CMK (cell line): ENCODE data around the gene PKN3.

Experiments used
- DNase-seq: peaks from one replicate; pipeline ENCODE4 v3.0.0-alpha.2; 2010; ENCODE audit warnings: low read depth

The PKN3 gene

DNA sequence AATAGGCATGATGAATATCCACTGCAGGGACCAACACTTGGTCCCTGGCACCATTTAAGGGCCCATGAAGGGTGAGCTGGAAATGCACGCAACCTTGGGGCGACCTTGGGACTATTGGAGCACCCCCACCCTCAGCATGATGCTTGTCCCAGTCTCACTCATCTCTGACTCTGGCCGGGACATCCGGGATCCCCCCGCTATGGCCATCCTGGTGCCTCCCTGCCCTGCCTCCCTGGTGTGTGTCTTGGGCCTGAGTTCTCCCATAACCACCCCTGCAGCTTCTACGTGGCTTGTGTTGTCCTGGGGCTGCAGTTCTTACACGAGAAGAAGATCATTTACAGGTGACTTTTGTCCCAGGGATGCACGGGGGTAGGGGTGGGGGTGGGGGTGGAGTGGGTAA lies 15.7 kb downstream of the PKN3 start:
- no peak for DNase-seq

DNA sequence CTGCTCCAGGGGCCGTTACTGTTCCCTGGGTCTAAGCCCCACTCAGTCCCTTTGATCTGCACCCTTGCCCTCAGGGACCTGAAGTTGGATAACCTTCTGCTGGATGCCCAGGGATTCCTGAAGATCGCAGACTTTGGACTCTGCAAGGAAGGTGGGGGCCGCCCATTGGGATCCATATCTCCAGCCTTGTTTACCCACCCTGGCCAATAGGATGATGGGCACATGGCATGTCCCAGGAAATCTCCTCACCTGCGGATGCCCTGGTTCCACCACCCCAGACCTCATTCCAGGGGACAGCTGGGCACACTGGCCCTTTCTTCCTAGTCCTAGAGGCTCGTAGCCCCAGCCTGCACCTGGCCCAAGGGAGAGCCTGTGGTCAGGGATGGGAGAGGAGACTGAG lies 16.2 kb downstream of the PKN3 start:
- DNase-seq = no peak

DNA sequence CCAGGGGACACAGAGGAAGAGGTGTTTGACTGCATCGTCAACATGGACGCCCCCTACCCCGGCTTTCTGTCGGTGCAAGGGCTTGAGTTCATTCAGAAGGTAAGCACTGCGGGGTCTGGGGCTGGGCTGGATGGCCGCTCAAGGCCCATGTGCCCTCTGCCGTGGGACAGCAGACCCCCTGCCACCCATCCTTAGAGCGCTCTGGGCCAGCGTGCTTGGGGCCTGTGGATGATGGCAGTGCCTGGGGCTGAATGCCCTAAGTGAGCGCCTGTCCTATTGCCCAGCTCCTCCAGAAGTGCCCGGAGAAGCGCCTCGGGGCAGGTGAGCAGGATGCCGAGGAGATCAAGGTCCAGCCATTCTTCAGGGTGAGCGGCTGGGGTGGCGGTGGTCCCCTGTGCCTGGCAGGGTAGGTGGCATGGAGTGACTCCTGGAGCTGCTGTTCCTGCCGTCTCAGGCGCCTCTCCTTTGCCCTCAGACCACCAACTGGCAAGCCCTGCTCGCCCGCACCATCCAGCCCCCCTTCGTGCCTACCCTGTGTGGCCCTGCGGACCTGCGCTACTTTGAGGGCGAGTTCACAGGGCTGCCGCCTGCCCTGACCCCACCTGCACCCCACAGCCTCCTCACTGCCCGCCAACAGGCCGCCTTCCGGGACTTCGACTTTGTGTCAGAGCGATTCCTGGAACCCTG lies 17.8 kb downstream of the PKN3 start:
- no peak for DNase-seq

DNA sequence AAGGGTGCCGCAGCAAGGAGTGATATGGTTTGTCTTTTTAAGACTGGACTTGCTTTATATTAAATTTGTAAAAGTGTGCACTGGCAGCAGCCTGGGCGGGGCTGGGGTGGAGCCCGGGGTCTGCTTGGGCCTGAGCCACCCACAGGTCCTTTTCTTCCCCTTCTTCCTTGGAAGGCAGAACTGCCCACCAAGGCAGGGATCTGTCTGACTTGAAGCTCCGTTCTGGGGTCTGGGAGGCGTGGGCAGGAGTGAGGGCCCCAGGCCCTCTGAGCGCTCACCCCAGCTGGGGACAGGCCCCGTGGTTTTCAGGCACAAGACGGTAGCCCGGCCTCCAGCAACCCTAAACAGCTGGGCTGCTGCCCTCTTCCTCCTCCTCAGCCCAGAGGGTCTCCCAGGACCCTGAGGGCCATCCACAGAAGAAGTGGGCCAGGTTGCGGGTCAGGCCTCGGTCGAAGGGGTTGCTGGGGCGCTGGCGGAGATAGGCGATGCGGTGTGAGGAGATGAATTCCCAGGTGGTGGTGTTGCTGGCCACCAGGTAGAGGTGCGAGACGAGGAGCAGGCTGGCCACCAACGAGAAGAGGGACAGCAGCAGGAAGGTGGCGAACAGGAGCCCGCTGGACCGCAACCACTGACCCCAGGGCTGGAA lies 18.7 kb downstream of the PKN3 start:
- DNase-seq = no peak

DNA sequence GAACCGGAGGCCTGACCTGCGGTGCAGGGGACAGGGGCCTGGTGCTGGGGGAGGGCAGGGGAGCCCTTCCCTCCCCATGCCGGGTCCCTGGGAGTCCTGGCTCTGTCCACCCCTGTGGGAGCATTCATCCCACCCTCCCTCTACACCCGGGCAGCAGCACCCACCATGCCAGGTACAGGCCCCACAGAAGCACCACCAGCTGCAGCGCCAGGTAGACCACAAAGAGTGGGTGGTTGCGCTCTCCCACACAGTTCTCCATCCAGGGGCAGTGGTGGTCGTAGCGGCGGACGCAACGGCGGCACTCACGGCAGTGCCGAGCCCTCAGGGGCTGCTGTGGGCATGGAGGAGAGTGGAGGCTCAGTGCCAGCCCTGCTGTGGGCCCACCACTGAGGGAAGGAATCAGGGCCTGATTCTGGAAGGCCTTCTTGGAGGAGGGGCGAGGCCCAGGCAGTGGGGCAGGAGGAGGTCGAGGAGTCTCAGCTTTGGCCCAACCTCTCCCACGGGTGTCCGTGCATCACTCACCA lies 19.2 kb downstream of the PKN3 start:
- DNase-seq = no peak

DNA sequence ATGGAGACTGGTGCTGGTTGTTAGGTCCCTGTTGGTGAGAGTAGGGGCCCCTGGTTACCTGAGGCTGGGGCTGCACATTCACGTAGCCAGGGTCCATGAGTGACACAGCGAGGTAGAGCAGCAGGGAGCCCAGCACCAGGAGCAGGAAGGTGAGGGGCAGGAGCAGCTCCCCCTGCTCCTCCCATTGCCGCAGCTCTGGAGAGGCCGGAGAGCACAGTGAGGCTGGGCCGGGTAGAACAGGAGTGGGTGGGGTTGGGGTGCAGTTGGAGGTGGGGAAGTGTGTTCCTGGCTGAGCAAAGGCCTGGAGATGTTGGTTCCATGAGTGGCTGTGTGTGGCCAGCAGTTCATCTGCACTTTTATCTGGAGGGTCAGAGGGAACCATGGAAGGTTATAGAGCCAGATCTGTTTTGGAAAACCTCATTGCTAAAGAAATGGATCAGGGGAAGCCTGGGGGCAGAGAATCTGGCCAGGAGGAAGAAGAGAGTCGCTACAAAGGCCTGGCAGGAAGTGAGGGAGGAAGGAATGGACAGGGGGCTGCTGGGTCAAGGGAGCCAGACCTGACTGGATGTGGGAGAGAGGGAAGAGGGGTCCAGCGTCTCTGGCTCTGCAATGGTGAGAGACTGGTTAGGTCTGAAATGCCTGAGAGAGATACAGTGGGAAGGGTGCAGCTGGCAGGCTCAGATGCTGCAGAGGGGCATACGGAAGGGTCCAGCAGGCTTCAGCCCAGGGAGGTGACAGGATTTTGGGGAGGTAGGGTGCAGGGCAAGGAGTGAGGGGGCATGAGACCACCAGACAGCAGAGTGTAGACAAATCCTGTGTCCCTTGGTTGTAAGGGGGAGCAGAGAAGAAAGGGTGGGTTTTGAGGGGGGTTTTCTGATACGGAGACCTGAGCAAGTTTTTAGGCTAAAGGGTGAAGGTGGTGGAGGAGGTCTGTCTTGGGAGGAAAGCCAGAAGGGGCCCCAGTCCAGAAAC lies 20.4 kb downstream of the PKN3 start:
- DNase-seq = no peak

DNA sequence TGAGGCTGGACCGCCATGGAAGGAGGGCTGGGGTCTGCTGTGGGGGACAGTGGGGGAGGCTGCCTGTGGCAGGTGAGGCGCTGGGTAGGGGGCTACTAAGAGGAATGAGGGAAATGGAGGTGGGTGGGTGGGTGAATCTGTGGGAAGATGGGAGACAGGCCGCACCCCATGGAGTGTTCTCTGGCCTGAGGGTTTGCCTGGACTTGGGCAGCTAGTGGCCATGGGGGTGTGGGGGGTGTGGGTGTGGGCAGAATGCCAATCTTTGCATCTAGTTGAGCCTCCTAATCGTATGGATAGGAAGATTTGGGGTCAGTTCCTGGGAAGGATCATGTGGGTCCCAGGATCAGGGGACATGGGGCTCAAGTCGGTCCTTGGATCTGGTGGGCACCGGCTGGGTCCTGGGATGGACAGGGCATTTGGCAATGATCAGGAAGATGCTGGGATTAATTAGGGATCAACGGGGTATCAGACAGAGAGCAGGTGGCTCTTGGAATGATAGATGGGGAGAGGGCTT lies 21.1 kb downstream of the PKN3 start:
- DNase-seq = no peak

DNA sequence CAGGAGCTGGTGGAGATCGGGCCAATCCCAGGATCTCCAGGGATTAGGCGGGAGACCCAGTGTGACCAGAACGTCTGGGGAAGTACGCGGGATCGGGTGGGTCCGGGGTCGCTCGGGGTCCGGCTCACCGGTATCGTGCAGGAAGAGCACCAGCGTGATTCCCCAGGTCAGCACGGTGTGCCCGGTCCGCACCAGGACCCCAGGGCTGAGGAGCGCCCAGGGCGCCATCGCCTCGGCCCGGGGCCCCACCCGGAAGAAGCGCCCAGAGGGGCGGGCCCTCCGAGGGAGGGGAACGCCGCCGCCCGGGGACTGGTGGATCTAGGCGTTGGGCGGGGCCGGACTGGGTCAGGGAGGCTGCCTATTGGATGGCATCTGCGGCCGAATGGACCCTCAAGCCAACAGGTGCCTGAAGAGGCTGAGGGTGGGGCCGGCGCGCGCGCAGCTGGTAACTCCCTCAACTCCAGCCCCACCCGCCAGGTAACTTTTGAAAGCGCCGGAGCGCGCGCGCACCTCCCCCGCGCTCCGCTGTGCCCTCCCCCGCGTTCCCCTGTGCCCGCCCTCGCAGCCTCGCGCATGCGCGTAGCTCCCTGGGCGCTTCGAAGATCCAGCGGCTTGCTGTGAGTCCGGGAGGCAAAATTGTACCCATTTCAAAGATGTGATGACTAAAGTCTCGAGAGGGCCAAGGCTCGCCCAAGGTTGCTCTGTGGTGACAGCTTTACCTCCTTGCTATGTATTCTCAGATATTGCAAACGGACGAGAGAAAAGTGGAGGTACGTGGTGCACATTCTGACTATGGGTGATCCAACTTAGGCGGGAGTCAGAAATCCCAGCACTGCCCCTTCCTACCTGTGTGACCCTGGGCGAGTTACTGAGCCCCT lies 21.8 kb downstream of the PKN3 start, which contains the start of gene ZDHHC12:
ZDHHC12 (minus strand) TSS at position 262 of the 878 bp plus-strand sequence; CDS start at position 228, 34 bp downstream.
- DNase-seq = peak; percentile 96

DNA sequence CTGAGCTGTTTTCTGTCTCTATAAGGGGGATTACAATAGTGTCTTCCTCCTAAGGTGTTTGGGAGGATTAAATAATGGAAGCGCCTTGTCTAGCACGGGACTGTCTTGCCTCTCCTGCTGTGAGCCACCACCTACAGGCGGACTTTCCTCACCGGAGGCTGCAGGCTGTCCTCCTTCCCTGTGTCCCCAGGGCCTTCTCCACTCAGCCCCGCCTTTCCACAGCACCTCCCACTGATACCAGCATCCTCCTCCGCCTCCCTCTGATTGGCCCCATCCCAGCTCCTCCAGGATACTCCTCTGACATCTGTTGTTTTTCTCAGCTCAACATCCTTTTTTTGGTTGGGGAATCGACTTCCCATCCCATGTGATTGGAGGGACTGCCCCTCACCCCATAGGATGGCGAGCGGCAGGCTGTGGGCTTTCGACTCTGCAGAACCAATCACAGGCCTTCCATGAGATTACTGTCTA lies 22.5 kb downstream of the PKN3 start:
- peak; percentile 69 for DNase-seq

DNA sequence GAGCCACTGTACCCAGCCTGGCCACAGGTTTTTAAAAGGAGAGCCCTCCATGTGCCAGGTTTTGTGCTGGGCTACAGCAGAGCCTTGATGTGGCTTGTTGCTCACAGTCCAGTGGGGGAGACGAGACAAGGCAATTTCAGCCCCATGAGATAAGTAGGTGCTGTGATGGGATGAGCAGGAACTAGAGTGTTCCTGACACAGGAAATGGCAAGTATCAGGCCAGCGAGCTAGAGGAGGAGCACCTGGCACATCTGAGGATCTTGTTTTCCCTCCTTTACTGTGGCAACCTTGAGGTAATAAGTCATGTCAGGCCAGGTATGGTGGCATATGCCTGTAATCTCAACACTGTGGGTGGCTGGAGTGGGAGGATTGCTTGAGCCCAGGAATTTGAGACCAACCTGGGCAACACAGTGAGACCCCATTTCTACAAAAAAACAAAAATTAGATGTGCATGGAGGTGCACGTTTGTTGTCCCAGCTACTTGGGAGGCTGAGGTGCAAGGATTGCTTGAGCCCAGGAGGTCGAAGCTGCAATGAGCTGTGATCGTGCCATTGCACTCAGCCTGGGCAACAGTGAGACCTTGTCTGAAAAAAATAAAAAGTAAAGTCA lies 25.4 kb downstream of the PKN3 start:
- no peak for DNase-seq

DNA sequence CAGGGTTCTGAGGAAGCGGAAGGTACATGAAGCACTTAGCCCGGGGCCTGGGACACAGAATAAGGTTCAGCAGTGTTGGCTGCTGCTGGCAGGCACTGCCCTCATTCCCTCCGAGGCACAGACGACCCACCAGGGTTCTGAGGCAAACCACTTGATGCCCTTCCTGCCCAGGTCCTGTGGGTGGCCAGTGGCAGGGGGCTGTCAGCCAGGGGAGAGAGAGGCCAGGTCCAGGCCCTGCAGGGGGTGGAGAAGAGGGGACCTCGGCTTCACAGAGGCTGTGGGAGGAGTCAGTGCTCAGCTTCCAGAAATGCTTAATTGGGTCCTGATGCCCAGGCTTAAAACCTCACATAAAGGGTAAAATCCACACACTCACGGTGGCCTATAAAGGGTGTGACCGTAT lies 26.0 kb downstream of the PKN3 start:
- no peak for DNase-seq

DNA sequence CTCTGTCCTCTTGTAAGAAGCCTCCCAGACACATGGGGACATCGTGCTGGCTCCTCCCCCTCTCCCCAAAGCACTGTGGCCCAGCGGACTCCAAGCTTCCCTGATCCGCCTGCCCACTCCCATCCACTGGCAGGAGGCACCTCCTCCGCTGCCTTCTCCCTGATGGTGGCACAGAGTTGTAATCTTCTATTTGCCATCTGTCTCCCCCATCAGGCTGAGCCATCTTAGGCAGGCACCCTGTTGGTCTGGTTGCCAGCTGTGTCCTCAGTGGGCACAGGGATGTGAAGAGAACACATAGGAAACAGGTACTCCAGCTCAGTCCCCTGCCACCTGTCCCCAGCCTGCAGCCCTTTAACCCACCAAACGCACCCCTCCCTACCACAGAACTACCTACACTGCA lies 27.0 kb downstream of the PKN3 start:
- no peak for DNase-seq

DNA sequence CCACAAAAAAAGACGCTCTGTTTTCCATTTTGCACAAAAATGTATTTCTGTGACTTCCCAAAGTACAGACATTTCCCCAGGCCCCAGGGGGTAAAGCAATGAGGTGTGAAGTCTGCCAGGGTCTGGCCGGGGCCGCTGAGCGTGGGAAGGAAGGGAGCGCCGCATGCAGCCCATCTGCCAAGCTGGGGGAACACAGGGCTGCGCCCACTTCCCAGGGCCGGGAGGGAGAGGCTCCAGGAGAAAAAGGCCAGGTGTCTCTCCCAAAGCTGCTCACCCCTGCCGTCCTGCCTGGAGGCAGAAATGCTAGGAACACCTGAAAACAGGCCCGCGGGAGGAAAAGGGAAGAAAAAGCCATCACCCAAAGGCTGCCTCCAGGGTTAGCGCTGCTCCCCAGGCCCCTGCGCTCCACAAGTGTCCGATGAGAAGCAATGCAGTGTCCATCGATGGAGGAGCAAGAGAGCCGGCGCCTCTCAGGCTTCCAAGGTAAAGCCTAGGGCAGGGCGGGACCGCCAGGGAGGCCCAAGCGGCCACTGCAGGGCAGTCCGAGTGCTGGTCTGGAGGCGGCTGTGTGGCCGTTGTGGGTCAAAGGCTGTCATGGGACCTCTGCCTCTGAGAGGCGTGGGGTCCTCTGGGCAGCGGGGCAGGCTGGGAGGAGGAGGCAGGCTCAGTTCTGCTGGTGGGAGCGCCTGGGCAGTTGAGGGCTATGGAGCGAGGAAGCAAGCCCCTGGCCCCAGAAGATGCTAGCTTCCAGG lies 27.6 kb downstream of the PKN3 start:
- no peak for DNase-seq

DNA sequence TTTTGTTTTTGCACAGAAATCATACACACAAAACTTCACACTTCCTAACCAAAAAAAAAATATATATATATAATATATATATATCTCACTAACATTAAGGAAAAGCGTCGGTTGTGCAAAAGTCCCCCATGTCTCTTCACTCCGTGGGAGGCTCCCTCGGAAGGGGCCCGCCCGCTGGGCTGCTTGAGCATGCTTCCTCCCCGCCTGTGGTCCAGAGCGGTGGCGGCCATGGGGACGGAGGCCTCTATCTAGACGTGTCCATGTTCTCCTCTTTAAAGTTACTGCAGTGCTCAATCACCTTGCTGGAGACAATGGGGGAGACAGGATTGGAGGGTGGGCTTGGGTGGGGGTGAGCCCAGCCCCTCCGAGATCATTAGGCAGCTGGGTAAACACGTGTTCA lies 28.8 kb downstream of the PKN3 start:
- no peak for DNase-seq

DNA sequence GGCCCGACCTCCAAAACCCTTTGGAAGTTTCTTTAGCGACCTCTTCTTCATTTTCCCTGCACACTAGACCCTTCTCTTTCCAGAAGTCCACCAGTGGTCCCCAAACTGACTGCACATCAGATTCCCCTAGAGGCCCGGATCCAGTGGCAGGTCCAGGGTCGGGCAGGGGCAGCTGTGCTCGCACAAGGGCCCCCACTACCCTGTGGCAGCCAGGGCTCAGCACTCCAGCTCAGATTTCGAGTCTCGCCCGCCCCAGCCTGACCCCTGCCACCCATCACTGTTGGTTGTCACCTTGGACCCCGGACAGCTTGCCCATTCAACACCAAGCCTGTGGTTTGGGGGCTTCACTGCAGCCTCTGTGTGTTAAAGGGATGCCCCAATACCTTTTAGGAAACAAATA lies 29.4 kb downstream of the PKN3 start:
- no peak for DNase-seq

DNA sequence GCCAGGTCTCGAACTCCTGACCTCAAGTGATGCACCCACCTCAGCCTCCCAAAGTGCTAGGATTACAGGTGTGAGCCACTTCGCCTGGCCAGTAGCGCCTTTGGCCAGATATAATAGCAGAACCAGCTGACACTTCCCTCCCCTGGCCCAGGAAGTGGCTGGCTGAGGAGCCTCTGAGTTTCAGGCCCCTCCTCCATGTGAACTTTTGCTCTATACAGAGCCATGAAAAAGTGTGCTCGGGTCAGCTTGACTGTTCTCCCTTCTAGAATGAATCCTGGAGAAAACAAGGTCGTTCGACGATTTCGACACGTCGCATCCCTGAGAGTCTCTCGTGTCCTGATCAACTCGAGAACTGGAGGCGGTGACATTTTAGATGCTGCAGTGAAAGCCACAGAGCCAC lies 30.3 kb downstream of the PKN3 start:
- no peak for DNase-seq

DNA sequence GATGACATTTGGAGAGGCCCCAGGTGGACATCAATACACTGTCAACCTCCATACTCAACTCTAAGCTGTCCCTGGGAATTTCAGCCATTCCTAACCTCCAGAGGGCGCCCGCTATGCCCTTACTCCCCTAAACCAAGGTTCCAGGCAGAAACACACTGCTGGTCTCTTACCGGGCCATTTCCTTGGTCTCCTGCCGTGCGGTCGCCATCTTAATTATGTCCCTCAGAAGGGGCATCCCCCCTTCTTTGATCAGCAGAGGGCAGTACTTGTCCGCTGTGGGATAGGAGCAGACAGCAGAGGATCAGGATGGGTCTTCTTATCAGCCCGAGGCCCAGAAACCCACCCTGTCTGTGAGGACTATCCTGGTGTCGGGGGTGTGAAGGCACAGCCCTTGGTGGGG lies 31.0 kb downstream of the PKN3 start:
- DNase-seq = no peak

DNA sequence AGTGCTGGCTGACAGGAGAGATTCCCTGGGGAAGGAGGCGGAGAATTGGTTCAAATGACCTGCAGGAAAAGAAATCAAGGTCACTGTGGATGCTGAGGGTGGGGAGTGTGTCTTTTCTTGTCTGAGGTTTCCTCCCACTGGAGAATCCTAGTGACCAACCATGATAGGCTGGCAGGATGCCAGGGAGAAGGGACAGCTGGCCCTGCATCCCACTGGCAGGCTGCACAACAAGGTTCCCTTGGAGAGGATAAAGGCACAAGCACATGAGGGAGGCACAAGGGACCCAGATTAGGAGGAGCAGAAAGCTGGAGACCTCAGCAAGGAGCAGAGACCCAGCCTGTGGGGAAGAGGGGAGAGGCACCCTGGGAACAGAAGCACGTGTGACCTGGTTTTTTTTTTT lies 33.1 kb downstream of the PKN3 start:
- DNase-seq = no peak

DNA sequence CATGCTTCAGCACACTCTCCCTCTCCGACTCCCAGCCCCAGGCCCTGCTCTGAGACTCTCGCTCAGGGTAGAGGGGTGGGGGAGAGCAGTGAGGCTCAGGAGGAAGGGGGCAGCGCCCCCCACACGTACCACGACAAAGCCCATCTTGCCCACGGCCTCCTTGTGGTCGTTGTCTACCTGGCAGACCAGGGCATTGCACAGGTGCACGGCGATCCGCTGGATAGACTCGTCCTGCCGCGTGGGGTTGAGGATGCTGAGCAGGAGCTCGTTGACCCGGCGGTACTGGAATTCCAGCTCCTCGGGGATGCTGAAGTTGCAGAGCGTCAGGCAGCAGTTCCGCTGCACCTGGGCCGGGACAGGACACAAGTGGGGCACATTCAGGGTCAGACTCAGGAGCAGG lies 40.1 kb downstream of the PKN3 start:
- no peak for DNase-seq

DNA sequence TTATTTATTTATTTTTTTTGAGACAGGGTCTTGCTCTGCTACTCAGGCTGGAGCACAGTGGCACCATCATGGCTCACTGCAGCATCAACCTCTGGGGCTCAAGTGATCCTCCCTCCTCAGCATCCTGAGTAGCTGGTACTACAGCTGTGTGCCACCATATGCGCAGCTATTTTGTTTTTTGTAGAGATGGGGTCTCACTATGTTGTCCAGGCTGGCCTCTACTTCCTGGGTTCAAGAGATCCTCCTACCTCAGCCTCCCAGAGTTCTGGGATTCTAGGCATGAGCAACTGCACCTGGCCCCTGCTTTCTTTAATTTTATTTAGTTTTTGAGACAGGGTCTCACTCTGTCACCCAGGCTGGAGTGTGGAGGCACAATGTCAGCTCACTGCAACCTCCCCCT lies 41.1 kb downstream of the PKN3 start:
- DNase-seq = no peak
